ENCODE measurements around the gene LRIG1. TPM values are rescaled to one million over a fixed set of nuclear protein-coding genes. Genes with fewer than 3 reads are reported as not detected.

LRIG1 gene
- total and polyA plus RNA-seq, 5 donors: 80.2 to 140 (median 121) TPM

- WGBS: 68% methylated on average over 5 of the region's 5 CpGs
- intact Hi-C loops (cut with DNase I): loop anchor here in 3 of 4 donors (5.0 to 10.0 kb wide), 4 partner anchors 40 to 83 kb away; no protein-coding TSS in a partner anchor
Observed at GRCh38 chr3:66497288-66497984, 3.4 kb downstream of the LRIG1 start.

DNA sequence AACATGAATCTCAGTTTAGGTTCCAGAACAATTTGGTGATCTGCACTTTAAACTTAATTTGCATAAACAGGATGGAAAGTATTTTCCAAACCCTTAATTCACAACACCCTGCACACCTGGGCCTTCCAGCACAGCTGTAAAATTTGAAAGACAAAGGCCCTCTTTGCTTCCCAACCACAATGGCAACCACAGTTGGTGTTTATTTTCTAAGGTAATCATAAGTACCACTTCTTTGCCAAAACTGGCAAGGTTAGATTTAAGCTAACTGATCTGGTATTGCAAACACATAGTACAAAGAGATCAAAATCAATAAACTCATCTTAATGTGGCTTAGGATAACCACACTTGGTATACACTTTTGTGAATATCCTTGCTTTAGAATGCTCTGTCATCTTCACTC, 4.1 kb downstream of the LRIG1 start:
- intact Hi-C loops (cut with DNase I): loop anchor here in 3 of 4 donors (5.0 to 10.0 kb wide), 4 partner anchors 39 to 82 kb away; no protein-coding TSS in a partner anchor
- no peak for ATAC-seq

More at GRCh38 chr3:66497288-66497984, 3.4 kb downstream of the LRIG1 start:
- Histone ChIP-seq H3K27ac (ENCODE audit: low read length) (no peak overlapping the region), H3K4me1 (ENCODE audit: control insufficient read depth, insufficient read depth, low read length) (peaks cover 6% of the 10 kb centered on the region), H3K27me3 (ENCODE audit: control insufficient read depth, insufficient read depth) (no peaks in the 10 kb centered on the region), H3K4me3 (ENCODE audit: low read length) (peak overlapping the region; percentile 81), H3K9me3 (ENCODE audit: control insufficient read depth, low read length) (no peaks in the 10 kb centered on the region)
- no peak for ATAC-seq
- DNase-seq: no peak

DNA sequence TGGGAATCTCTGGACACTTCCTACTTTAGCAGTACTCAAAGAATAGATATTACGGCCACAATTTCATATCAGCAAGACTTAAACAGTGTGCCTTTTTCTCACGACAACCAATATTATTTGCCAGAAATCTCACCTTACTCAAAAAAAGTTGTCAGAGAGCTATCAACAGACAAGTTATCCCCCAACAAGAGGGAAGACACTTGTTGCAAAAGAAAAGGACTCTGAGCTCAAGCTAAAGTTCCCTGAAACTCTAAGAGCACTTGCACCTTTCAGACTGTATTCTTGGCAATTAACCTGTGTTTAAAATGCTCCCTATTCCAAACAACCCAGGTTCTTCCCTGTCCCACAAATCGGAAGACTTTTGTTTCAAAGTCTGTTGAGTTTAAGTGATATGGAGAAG, 4.5 kb downstream of the LRIG1 start:
- ATAC-seq: no peak
- WGBS: 69% methylated on average over 3 of the region's 3 CpGs
- Histone ChIP-seq H3K27me3 (ENCODE audit: control insufficient read depth, insufficient read depth) (no peaks in the 10 kb centered on the region), H3K4me1 (ENCODE audit: control insufficient read depth, insufficient read depth, low read length) (peaks cover 6% of the 10 kb centered on the region), H3K27ac (ENCODE audit: low read length) (no peak overlapping the region), H3K4me3 (ENCODE audit: low read length) (no peak overlapping the region), H3K9me3 (ENCODE audit: control insufficient read depth, low read length) (no peaks in the 10 kb centered on the region)
- intact Hi-C loops (cut with DNase I): loop anchor here in 3 of 4 donors (5.0 to 10.0 kb wide), 4 partner anchors 39 to 82 kb away; no protein-coding TSS in a partner anchor
- no peak for DNase-seq

More for the DNA sequence above, 4.1 kb downstream of the LRIG1 start:
- no peak for DNase-seq
- Histone ChIP-seq H3K9me3 (ENCODE audit: control insufficient read depth, low read length) (no peaks in the 10 kb centered on the region), H3K4me3 (ENCODE audit: low read length) (no peak overlapping the region), H3K27me3 (ENCODE audit: control insufficient read depth, insufficient read depth) (no peaks in the 10 kb centered on the region), H3K4me1 (ENCODE audit: control insufficient read depth, insufficient read depth, low read length) (peaks cover 6% of the 10 kb centered on the region), H3K27ac (ENCODE audit: low read length) (peak overlapping the region; percentile 62)

GRCh38 chr3:66495668-66496045, 5.2 kb downstream of the LRIG1 start:
- no peak for ATAC-seq
- peaks cover 6% of the 10 kb centered on the region for H3K4me1 ChIP-seq (ENCODE audit: control insufficient read depth, insufficient read depth, low read length)
- peak overlapping the region; percentile 71 for H3K27ac ChIP-seq (ENCODE audit: low read length)
- H3K4me3 ChIP-seq (ENCODE audit: low read length): no peak overlapping the region
- H3K9me3 ChIP-seq (ENCODE audit: control insufficient read depth, low read length): no peaks in the 10 kb centered on the region
- intact Hi-C loops (cut with DNase I): loop anchor here in 3 of 4 donors (5.0 to 10.0 kb wide), 4 partner anchors 38 to 81 kb away; no protein-coding TSS in a partner anchor
- no peaks in the 10 kb centered on the region for H3K27me3 ChIP-seq (ENCODE audit: control insufficient read depth, insufficient read depth)
- 48% methylated on average over 3 of the region's 3 CpGs for WGBS
- no peak for DNase-seq

GRCh38 chr3:66494959-66495667, 5.7 kb downstream of the LRIG1 start:
- ATAC-seq (no peak), DNase-seq (no peak)
- peaks cover 6% of the 10 kb centered on the region for H3K4me1 ChIP-seq (ENCODE audit: control insufficient read depth, insufficient read depth, low read length)
- 61% methylated on average over 7 of the region's 7 CpGs for WGBS
- no peaks in the 10 kb centered on the region for H3K27me3 ChIP-seq (ENCODE audit: control insufficient read depth, insufficient read depth)
- H3K27ac ChIP-seq (ENCODE audit: low read length): peak overlapping the region; percentile 71
- no peaks in the 10 kb centered on the region for H3K9me3 ChIP-seq (ENCODE audit: control insufficient read depth, low read length)
- no peak overlapping the region for H3K4me3 ChIP-seq (ENCODE audit: low read length)
- intact Hi-C loops (cut with DNase I): loop anchor here in 3 of 4 donors (5.0 to 10.0 kb wide), 4 partner anchors 38 to 80 kb away; no protein-coding TSS in a partner anchor

- Histone ChIP-seq H3K4me3 (ENCODE audit: low read length) (no peak overlapping the region), H3K4me1 (ENCODE audit: control insufficient read depth, insufficient read depth, low read length) (peaks cover 3% of the 10 kb centered on the region), H3K27me3 (ENCODE audit: control insufficient read depth, insufficient read depth) (no peaks in the 10 kb centered on the region), H3K9me3 (ENCODE audit: control insufficient read depth, low read length) (no peaks in the 10 kb centered on the region), H3K27ac (ENCODE audit: low read length) (peak overlapping the region; percentile 58)
- intact Hi-C loops (cut with DNase I): loop anchor here in 2 of 4 donors (10.0 kb wide), 2 partner anchors 49 to 79 kb away; no protein-coding TSS in a partner anchor
- ATAC-seq: peak in 1 of 2 donors; percentile 38
- 73% methylated on average over 5 of the region's 5 CpGs for WGBS
- DNase-seq: no peak
Observed at GRCh38 chr3:66493458-66494099, 7.2 kb downstream of the LRIG1 start.

GRCh38 chr3:66492672-66493071, 8.2 kb downstream of the LRIG1 start:
- ATAC-seq (no peak), DNase-seq (no peak)
- Histone ChIP-seq H3K4me1 (ENCODE audit: control insufficient read depth, insufficient read depth, low read length) (peaks cover 3% of the 10 kb centered on the region), H3K27ac (ENCODE audit: low read length) (no peak overlapping the region), H3K27me3 (ENCODE audit: control insufficient read depth, insufficient read depth) (no peaks in the 10 kb centered on the region), H3K9me3 (ENCODE audit: control insufficient read depth, low read length) (no peaks in the 10 kb centered on the region), H3K4me3 (ENCODE audit: low read length) (no peak overlapping the region)
- 64% methylated on average over 7 of the region's 7 CpGs for WGBS
- intact Hi-C loops (cut with DNase I): loop anchor here in 2 of 4 donors (10.0 kb wide), 2 partner anchors 48 to 78 kb away; no protein-coding TSS in a partner anchor

- Histone ChIP-seq H3K27ac (ENCODE audit: low read length) (no peak overlapping the region), H3K4me1 (ENCODE audit: control insufficient read depth, insufficient read depth, low read length) (peaks cover 3% of the 10 kb centered on the region), H3K4me3 (ENCODE audit: low read length) (no peak overlapping the region), H3K27me3 (ENCODE audit: control insufficient read depth, insufficient read depth) (no peaks in the 10 kb centered on the region), H3K9me3 (ENCODE audit: control insufficient read depth, low read length) (no peaks in the 10 kb centered on the region)
- no peak for ATAC-seq
- 64% methylated on average over 3 of the region's 3 CpGs for WGBS
- DNase-seq: no peak
- intact Hi-C loops (cut with DNase I): loop anchor here in 2 of 4 donors (10.0 kb wide), 2 partner anchors 47 to 77 kb away; no protein-coding TSS in a partner anchor
Observed at GRCh38 chr3:66492071-66492470, 8.8 kb downstream of the LRIG1 start.

DNA sequence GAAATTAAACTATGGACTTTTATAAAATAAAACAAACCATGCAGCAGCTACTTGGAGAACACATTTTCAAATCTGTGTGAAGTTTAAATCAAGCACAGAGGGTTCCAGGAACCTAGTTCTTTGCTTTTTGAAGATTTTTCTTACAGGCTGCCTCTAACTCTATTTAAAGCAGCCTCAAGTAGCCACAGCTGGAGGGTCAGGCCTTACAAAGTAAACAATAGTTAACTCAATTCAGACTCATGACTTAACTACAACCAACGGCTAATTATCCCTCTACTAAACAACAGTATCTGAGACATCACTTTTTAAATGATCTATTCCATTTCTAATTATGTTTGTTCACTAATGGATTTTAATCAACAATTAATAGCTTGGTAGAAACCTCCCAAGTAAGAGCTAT, 9.8 kb downstream of the LRIG1 start:
- 46% methylated on average over 1 of the region's 1 CpG for WGBS
- DNase-seq: no peak
- ATAC-seq: no peak
- no peaks in the 10 kb centered on the region for H3K27me3 ChIP-seq (ENCODE audit: control insufficient read depth, insufficient read depth)
- no peak overlapping the region for H3K27ac ChIP-seq (ENCODE audit: low read length)
- no peaks in the 10 kb centered on the region for H3K9me3 ChIP-seq (ENCODE audit: control insufficient read depth, low read length)
- H3K4me3 ChIP-seq (ENCODE audit: low read length): no peak overlapping the region
- intact Hi-C loops (cut with DNase I): loop anchor here in 2 of 4 donors (10.0 kb wide), 2 partner anchors 46 to 76 kb away; no protein-coding TSS in a partner anchor
- H3K4me1 ChIP-seq (ENCODE audit: control insufficient read depth, insufficient read depth, low read length): peaks cover 5% of the 10 kb centered on the region

GRCh38 chr3:66490214-66490613, 10.6 kb downstream of the LRIG1 start:
- no peak for ATAC-seq
- intact Hi-C loops (cut with DNase I): loop anchor here in 2 of 4 donors (10.0 kb wide), 2 partner anchors 45 to 75 kb away; no protein-coding TSS in a partner anchor

More at GRCh38 chr3:66490214-66490613, 10.6 kb downstream of the LRIG1 start:
- H3K27ac ChIP-seq (ENCODE audit: low read length): no peak overlapping the region
- H3K4me3 ChIP-seq (ENCODE audit: low read length): no peak overlapping the region
- no peaks in the 10 kb centered on the region for H3K27me3 ChIP-seq (ENCODE audit: control insufficient read depth, insufficient read depth)
- 38% methylated on average over 4 of the region's 4 CpGs for WGBS
- no peak for DNase-seq
- H3K4me1 ChIP-seq (ENCODE audit: control insufficient read depth, insufficient read depth, low read length): peaks cover 5% of the 10 kb centered on the region
- no peaks in the 10 kb centered on the region for H3K9me3 ChIP-seq (ENCODE audit: control insufficient read depth, low read length)
